HG03442 (cell line): Measurements from ENCODE around the gene TBX15.
"Not testable (repeated sequence)": the region's sequence is repeated elsewhere in the genome, so short reads cannot be mapped to it uniquely, and the experiment has no call there.

Source experiments
- ATAC-seq: cut with Tn5 transposase; IDR thresholded peaks from one replicate; pipeline ENCODE4 v1.9.1; 2021; ENCODE audit warnings: mild to moderate bottlenecking, moderate library complexity; ENCODE audit not compliant: unreplicated experiment

Gene TBX15

GRCh38 chr1:118928739-118929554 is 59.2 kb downstream of the TBX15 start:
- ATAC-seq: no peak

DNA sequence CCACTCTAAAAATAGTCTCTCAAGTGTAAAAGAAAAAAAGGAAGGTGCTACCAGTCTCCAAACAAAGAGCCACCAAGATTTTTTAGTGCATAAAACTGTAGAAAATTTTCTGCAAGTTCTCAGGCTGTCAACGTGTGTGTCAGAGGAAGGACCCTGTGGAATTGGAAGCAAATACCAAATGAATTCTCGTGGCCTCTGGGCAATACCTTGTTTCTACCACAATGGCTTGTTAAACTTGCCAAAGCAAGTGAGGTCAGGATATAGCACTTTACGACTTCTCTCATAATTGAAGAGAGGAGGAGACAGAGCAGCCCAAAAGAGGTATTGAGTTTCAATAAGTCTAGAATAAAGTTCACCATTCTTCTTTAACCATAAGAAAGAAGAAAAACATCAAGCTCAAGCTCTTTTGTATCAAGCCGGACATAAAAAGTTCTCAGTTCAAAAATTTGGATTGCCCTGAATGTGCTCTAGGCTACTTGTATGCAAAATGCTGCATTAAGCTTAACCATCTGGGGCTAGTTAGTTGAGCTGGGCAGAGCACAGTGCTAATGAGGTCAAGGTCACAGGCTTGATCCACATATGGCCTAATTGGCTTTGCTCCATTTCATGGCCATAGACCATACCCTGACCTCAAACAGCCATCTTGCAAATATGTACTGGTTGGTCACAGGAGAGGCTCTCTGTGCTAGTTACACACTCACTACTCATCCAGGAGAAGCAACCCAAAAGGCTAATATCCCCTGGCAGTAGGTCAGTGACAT is 60.5 kb downstream of the TBX15 start:
- ATAC-seq: no peak

- ATAC-seq: no peak
These were observed 61.9 kb downstream of the TBX15 start for GRCh38 chr1:118926261-118926660.

GRCh38 chr1:118925651-118926050 is 62.5 kb downstream of the TBX15 start:
- ATAC-seq: no peak

DNA sequence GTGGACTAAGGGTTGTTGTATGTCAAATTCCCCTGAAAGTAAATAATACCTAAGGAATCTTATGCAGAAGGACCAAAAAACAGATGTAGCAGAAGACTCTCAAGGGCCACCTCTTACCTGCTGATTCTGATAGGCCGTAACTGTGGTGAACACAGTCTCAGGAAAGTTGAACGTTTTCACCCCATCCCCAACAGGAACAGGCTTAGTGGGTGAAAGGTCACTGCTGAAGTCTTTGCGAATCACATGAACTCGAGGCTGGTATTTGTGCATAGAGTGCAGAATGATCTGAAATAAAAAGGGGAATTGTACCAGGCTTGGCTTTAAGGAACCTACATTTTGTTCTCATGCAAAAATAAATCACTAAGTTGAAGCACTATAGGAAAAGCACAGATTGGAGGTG is 64.8 kb downstream of the TBX15 start:
- no peak for ATAC-seq

GRCh38 chr1:118921994-118922393 is 66.1 kb downstream of the TBX15 start:
- ATAC-seq: no peak

- no peak for ATAC-seq
These were observed 67.9 kb downstream of the TBX15 start for GRCh38 chr1:118920124-118920717.

- ATAC-seq: no peak
These were observed 69.2 kb downstream of the TBX15 start for GRCh38 chr1:118918940-118919259.

GRCh38 chr1:118918230-118918939 is 69.8 kb downstream of the TBX15 start:
- ATAC-seq: peak; percentile 53

- not testable (repeated sequence) for ATAC-seq
These were observed 71.8 kb downstream of the TBX15 start for GRCh38 chr1:118916346-118916745.

DNA sequence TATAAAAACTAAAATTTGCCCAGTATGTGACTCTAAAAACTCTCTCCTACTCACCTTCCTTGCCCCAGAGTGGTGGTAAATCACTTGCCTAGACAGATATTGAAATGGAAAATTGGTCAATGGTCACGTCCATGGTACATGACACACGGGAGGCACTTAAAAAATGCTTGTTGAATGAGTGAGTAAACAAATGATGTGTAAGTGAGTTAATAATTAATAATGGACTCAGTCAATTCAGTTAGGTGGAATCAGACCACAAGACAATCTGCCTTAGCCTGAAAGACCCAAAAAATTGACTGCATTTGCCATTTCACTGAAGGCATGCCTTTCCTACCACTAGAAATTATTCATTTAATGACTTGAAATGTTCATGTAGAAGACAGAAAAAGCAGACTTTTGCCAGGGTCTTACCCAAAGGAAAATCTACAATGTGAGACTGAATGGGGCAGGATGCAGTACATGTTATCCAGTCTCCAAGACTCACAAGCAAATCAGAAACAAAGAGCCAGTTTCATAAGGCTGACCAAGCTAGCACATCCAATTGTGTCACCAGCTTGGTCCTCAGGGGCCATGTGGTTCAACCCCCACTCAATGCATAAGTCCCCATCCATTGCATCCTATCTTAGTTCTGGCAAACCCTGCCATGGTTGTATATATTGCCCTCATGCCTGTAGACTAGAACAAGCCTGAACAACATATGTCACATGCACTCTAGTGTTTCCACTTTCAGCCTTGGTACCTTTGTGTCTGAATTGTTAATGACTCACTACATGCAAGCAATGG is 73.6 kb downstream of the TBX15 start:
- ATAC-seq: peak; percentile 48

DNA sequence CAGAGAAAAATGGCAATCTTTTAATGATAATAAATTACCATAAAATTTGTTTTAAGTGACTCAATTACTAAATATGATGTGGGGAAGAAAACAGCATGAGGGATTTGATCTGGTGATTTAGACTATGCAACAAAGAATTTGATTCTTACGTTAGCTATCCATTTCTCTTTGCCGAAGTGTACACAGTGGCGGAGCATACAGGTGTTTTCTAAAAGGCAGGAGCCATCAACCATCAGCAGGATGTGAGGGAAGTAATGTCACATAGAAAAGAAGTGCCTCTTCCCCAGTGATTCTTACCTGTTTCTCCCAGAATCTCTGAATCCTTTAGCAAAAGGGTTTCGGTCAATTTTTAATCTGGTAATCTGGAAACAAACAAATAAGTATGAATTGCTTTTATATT is 74.3 kb downstream of the TBX15 start:
- ATAC-seq: no peak

DNA sequence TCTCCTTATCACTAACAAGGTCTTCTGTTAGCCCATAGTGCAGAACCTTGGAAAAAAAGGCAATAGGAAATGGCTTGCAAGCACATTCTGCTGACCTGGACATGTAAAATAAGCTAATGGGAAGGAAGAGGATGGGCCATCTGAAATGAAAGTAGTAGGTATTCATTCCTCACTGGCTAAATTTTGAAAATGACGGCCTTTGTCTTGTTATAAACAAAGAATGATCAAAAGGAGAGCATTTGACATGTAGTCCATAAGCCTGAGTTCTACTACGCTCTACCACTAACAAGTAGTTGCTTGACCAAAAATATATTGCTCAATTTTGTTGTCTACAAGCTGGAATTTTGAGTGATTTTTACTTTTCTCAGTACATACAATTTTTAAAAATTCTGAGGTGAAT is 75.6 kb downstream of the TBX15 start:
- ATAC-seq: no peak

DNA sequence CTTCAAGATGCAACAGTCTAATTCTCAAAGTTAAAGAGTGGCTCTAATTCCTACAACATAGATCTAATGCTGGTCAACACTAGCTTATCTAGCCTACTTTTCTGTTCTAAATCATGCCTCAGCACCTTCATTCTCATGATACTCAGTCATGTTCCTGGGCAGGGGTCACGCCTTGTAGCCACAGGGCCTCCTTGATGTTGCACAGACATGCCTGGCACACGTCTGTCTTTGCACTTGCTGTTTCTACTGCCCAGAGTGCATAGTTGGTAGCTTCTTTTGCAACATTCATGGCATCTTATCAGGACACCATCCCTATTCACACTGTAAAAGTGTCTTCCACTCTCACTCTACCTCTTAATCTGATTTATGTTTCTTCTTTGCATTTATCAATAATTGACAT is 76.6 kb downstream of the TBX15 start:
- ATAC-seq: no peak

DNA sequence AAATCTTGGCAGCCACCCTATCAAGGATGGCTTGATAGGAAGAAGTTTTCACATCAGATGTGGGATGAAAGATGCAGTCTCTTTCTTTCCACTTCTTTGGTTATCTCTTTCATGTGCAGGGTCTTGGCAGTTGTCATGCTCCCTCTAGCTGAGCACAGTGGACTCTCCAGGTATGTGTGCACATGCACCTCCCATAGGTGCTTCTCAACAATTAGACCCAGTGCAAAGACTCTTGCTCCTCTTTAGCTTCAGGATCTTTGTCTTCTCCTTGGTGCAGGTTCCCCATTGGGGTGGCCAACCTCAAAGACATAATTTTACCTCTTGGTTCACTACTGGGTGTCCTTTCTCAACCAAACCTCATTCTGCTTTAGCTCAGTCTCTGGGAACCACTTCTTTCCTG is 80.7 kb downstream of the TBX15 start:
- no peak for ATAC-seq

- ATAC-seq: no peak
These were observed 82.5 kb downstream of the TBX15 start for GRCh38 chr1:118905671-118906070.

GRCh38 chr1:118905196-118905595 is 82.9 kb downstream of the TBX15 start:
- no peak for ATAC-seq

DNA sequence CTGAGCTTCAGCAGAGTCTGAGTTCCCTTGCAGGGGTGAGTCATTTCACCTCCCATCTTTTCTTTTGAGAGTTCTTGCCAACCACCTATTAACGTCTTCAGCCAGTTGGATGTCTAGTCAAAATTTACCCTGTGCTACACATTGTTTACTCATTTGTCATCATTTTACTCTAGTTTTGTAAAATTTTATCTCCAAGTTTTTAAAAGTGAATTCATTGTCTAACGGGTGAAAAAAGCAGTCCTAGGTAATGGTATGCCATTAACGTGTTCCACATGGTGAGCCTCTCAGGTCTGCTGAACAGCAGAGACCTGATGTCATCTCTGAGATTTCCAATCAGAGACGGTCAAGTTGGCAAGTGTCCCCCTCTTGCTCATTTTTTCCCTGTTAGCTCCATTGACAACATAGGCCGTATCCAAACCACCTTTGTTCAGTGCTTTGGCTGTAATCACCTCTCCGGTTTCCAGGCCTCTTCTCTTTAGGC is 85.4 kb downstream of the TBX15 start:
- ATAC-seq: no peak

GRCh38 chr1:118902299-118902698 is 85.8 kb downstream of the TBX15 start:
- no peak for ATAC-seq

DNA sequence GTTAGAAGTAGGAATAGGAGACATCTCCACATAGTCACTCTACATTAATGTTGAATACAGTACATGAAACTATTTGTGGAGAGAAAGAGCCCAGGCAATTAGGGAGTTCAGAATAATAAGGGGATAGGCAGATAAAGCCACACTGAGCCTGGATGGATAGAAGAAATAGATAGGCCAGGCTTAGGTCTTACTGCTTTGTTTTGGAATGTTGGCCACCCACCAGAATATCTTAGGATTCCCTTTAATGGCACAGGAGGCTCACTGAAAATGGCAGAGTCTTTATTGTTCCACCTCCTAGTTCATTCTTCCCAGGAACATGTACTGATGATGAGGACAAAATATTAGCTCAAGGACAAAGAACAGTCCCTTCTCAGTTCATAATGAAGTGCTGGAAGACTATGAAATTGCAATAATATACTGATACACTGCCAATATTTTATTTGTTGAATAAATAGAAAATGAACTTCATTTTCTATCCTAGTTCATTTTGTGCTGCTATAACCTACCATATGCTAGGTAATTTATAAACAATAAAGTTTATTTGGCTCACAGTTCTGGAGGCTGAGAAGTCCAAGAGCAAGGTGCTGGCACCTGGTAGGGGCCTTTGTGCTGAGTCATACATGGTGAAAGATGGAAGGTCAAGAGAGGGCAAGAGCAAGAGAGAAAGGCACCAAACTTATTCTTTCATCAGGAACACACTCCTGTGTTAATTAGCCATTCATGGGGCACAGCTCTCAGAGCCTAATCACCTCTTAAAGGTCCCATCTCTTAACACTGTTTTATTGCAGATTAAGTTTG is 87.3 kb downstream of the TBX15 start:
- no peak for ATAC-seq
